ENCODE data around the gene BABAM1.
"Not testable (repeated sequence)": the region's sequence is repeated elsewhere in the genome, so short reads cannot be mapped to it uniquely, and the experiment has no call there.

The BABAM1 gene

DNA sequence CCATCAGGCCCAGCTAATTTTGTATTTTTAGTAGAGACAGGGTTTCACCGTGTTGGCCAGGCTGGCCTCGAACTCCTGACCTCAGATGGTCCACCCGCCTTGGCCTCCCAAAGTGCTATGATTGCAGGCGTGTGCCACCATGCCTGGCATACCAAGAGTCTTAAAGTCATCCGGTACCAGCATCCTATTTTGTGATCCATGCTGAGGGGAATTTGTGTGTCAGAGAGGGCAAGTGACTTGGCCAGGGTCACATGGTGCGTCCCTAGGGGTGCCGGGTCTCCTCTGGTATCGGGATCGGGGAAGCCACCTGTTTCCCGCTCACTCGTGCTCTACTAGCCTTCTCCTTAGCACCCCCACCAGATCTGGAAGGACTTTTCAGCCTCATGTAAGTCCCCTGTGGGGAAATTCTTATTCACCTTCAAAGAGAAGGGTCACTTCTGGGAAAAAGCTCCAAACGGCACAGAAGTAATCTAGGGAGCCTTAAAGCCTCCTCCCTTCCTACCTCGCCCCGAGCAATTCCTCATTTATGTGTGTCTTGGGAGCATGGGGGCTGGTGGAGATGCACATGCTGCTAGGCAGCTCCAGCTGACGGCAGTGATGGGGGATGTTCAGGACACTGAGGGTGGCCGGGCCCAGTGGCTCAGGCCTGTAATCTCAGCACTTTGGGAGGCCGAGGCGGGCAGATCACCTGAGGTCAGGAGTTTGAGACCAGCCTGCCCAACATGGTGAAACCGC lies 8.4 kb downstream of the BABAM1 start:
- DNase-seq = no peak

DNA sequence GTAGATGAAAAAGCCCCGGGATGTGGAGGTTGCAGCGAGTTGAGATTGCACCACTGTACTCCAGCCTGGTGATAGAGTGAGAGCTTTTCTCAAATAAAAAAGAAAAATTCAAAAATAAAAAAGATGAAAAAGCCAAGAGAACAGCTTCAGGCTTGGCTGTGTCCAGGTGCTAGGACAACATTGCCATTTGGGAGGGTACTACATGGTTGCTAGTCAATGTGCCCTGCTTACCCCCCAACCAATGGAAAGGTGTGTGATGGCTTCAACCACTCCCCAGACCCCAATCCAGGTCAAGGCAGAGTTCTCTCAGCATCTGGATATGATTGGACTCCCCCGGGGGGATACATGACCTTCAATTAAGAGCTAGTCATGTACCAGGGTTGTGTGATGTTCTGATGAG lies 12.2 kb downstream of the BABAM1 start:
- no peak for DNase-seq

DNA sequence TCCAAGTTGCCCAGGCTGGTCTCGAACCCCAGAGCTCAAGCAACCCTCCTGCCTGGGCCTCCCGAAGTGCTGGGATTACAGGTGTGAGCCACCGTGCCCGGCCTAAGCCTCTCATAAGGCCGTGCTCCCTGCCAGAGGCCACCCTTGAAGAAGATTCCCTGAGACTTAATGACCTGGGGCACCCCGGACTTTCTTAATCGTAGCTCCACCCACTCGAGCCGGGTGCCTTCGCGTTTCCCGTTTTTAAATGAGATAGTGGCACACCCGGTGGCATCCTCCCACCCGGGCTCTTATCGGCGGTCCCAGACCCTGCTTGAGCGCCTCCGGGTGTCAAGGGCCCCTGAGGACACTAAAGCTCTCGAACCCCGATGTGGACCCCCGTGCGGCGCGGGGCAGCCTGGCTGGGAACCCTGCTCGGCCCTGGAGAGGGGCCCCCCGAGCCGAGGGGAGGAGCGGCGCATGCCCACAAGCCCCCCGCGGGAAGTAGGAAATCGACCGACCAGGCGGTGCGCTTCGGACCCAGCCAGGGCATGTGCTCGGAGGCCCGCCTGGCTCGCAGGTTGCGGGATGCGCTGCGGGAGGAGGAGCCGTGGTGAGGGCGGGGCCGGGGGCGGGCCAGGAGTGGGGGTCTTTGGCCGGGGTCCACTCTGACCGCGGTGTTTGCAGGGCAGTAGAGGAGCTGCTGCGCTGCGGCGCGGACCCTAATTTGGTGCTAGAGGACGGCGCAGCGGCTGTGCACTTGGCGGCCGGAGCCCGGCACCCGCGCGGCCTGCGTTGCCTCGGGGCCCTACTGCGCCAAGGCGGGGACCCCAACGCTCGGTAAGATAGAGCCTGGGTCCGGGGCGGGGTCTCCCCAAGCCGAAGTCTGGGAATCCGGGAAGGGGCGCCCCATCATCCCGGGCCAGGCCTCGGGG lies 14.4 kb downstream of the BABAM1 start, which contains the start of gene ANKLE1:
Gene ANKLE1, plus strand, starts transcription at position 511 of the 914 bp plus-strand sequence. Its CDS starts 20 bp downstream, at position 531.
- peak; percentile 17 for DNase-seq

DNA sequence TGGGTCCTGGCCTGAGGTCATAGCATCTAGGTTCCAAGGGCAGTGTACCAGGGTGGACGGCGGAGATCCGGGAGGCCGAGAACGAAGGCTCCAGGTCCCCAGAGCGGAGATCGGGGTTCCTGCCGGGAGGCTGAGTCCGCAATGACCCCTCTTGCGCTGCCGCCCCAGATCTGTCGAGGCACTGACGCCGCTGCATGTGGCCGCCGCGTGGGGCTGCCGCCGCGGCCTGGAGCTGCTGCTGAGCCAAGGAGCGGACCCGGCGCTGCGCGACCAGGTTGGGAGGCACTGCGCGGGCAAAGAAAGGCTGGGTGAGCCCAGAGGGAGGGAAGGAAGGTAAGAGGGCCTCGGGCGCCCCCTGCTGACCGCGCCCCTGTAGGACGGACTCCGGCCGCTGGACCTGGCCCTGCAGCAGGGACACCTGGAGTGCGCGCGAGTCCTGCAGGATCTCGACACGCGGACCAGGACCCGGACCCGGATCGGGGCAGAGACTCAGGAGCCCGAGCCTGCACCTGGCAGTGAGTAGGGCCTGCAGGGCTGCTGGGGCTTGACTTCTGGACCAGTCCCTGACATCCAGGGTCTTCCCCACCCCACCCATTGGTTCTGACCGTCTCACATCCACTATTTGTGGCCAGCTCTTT lies 15.4 kb downstream of the BABAM1 start:
- DNase-seq = peak; percentile 70

DNA sequence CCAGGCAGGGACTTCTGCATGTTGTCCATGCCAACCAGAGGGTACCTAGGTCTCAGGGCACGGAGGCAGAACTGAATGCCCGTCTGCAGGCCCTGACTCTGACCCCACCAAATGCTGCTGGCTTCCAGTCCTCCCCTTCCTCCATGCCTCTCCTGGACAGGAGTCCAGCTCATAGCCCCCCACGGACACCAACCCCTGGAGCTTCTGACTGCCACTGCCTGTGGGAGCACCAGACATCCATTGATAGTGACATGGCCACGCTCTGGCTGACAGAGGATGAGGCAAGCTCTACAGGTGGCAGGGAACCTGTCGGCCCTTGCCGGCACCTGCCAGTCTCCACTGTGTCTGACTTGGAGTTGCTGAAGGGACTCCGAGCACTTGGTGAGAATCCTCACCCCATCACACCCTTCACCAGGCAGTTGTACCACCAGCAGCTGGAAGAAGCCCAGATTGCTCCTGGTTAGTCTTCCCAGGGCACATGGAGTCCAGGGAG lies 16.3 kb downstream of the BABAM1 start:
- no peak for DNase-seq

DNA sequence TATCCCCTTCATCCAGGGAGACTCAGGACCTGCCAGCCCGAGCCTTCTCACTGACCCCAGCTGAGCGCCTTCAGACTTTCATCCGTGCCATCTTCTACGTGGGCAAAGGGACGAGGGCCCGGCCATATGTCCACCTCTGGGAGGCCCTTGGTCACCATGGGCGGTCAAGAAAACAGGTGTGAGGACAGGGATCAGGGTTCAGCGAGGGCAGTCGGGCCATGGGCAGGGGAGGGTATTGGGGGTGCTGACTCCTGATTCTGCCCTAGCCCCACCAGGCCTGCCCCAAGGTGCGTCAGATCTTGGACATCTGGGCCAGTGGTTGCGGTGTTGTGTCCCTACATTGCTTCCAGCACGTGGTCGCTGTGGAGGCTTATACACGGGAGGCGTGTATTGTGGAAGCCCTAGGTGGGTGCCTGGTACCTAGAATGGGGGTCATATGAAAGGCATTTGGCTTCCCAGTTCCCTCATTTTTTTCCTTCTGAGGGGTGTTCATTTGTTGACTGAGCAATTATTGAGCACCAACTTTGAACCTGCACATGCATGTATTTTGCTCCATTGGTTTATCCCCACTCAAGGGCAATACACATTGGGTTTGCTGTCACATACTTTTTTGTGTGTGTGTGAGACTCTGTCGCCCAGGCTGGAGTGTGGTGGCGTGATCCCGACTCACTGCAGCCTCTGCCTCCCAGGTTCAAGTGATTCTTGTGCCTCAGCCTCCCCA lies 18.3 kb downstream of the BABAM1 start:
- DNase-seq = no peak

DNA sequence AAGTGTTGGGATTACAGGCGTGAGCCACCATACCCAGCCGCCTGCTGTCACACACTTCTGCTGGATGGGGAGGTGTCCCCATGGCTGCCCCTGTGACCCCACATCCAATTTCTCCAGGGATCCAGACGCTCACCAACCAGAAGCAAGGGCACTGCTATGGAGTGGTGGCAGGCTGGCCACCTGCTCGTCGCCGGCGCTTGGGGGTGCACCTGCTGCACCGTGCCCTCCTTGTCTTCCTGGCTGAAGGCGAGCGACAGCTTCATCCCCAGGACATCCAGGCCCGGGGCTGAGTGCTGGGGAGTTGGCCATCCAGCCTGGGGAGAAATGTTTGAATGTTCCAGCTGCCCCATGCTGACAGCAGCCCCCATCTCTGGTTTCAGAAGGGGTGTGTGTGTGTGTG lies 19.0 kb downstream of the BABAM1 start:
- DNase-seq = no peak

DNA sequence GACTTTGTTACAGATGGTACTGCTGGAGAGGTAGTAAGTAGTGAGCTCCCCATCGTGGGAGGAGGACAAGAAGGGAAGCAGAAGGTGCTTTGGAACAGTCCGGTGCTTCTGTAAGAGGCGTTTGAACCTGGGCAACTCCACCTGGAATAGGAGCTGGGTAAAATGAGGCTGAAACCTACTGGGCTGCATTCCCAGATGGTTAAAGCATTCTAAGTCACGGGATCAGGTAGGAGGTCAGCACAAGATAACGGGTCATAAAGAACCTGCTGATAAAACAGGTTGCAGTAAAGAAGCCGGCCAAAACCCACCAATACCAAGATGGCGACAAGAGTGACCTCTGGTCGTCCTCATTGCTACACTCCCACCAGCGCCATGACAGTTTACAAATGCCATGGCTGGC lies 19.5 kb downstream of the BABAM1 start:
- no peak for DNase-seq

DNA sequence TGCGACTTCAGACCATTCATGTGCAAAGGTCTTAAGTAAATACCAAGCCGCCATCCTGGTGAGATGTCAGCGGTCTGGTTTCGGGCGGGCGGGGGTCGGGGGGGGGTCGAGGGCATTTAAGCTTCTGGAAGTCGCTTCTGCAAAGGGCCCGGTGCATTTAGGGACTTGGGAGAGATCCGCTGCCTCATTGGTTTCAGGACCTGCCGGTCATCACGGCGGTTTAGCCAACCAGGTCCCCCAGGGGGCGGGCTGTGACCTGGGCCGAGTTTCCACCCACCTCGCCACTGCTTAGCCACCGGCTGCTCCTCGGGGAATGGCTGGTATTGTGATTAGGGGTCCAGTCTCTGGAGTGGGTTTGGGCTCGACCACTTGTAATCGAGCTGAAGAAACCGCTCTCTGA lies 22.2 kb downstream of the BABAM1 start:
- peak; percentile 83 for DNase-seq

DNA sequence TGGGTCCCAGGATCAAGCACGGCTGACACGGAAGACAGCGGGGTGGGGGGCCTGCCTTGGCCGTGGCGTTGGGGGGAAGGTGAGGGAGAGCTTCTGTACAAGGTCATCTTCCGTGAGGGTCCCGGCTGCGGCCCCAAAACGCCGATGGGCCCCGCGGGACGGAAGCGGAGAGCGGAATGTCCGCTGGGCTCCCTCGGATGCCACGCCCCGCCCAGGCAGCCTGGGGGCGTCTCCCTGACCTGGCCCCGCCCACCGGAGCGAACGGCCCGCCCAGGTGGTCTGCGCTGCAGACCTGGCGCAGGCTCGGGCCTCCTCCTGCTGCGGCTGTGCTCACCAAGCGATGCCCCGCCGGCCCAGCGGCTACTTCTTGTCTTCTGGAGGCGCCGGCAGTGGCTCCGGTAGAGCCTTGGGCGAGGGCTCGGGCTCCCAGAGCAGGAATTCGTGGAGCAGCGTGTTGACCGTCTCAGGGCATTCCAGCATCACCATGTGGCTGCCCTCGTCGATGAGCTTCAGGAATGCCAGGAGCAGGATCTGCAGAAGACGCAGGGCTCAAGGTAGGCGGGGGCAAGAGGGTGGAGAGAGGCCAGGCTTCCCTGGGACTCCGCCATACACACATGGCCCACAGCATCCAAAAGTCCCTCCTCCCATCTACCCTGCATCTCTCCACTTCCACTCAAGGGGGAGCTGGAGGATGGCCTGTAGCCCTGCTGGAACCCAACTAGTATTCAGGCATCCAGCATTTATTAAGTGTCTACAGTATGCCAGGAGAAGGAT lies 25.2 kb downstream of the BABAM1 start:
- DNase-seq = peak; percentile 86

DNA sequence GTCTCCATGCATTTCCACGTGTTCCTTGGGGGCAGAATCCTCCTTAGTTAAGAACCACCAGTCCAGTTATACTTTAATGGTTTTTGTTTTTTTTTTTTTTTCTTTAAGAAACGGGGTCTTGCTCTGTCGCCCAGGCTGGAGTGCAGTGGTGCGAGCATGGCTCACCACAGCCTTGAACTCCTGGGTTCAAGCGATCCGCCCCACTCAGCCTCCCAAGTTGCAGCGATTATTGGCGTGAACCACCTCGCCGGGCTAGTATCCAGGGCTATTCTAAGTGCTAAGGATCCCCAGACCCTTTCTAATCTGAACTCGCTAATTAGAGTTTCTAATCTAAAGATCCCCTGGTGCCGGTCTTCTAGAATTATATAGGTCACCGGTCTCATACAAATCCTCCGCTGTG lies 26.4 kb downstream of the BABAM1 start:
- no peak for DNase-seq

DNA sequence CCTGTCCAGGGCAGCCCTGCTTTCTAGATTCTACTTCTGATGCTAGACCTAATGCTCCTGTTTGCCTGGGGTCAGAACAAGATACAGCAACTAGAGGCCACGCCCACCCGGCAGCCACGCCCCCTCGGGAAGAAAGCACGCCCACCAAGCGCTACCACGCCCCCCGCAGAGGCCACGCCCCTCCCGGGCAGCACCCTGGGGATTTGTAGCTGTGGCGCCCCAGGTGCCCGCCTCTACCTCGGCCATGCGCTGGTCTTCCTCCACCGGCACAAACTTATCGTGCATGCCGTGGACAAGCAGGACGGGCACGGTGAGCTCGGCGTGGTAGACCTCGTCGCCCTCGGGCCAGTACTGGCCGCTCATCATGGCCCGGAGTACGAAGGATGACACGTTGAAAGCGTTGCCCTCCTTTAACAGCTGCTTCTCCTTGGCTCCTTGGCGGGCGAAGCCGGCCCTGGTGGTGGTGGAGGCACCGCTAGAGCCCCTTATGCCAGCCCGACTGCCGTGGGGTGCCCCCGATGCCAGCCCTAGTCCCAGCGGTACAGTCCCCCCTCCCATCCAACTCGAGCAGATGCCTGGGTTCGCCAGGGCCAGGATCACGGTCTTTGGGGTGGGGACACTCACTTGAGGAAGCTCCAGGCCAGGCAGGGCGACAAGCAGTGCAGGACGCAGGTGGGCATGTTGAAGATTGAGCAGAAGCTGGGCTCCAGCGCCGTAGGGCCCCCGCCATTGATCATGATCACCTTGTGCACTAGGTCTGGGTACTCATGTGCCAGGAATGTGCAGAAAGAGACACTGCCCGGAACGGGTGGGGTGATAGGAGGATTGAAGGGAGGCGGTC lies 27.0 kb downstream of the BABAM1 start:
- no peak for DNase-seq

DNA sequence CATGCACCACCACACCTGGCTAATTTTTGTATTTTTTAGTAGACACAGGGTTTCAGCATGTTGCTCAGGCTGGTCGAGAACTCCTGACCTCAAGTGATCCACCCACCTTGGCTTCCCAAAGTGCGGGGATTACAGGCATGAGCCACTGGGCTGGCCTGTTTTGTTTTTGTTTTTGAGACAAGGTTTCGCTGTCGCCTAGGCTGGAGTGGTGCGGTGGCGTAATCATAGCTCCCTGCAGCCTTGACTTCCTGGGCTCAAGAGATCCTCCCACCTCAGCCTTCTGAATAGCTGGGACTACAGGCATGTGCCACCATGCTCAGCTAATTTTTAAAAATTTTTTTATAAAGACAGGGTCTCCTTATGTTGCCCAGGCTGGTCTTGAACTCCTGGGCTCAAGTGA lies 28.3 kb downstream of the BABAM1 start:
- DNase-seq = not testable (repeated sequence)

DNA sequence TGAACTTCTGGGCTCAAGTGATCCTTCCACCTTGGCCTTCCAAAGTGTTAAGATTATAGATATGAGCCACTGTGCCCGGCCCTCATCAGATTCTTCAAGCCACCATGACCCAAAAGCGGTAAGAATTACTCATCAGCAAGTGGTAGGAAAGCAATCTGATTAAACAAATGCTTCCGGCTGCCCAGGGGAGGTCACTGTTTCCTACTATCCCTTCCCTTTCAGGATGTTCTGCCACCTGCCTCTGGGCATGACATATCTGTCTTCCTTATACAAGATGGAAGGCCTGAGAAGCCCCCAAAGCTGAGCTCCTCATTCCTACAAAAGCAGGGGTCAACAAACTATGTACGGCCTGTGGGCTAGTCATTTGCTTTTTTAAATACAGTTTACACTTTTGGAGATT lies 29.0 kb downstream of the BABAM1 start:
- DNase-seq = no peak

DNA sequence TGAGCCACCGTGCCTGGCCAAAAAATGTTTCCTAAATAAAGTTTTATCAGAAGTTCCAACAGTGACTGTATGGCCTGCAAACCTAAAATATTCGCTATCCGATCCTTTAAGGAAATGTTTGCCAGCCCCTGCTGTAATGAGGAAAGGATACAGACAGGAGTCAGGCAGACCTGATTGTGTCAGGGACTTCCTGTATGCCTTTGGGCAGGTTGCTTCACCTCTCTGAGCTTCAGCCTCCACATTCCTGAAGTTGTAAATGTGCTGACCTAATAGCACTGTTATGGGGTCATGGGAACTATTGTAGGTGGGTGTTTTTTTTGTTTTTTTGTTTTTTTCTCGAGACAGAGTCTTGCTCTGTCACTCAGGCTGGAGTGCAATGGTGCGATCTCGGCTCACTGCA lies 29.7 kb downstream of the BABAM1 start:
- no peak for DNase-seq

DNA sequence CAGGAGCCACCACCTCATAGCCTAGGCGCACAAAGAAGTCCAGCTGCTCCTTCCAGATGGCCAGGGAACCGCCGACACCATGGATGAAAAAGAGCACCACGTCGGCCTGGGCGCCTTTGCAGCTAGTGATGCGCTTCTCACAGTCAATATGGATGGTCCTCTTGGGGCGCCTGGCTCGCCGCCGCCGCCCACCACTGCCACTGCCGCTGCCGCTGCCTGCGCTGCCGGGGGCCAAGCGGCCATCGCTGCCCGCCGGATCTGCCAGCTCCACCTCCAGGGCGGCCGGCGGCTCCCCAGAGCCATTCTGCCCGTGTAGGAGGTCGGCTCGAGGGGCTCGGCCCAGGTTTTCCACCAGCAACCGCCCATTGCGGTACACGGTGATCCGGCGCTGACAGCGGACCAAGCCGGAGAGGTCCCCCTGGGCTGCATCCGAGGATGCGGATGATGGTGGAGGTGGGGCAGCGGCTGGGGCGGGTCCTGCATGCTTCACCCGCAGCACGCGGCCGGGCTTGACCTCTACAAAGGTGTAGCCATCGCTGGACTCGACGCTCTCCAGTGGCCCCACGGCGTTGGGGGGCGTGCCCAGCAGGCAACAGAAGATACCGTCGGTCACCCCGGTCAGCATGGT lies 33.9 kb downstream of the BABAM1 start:
- DNase-seq = no peak

DNA sequence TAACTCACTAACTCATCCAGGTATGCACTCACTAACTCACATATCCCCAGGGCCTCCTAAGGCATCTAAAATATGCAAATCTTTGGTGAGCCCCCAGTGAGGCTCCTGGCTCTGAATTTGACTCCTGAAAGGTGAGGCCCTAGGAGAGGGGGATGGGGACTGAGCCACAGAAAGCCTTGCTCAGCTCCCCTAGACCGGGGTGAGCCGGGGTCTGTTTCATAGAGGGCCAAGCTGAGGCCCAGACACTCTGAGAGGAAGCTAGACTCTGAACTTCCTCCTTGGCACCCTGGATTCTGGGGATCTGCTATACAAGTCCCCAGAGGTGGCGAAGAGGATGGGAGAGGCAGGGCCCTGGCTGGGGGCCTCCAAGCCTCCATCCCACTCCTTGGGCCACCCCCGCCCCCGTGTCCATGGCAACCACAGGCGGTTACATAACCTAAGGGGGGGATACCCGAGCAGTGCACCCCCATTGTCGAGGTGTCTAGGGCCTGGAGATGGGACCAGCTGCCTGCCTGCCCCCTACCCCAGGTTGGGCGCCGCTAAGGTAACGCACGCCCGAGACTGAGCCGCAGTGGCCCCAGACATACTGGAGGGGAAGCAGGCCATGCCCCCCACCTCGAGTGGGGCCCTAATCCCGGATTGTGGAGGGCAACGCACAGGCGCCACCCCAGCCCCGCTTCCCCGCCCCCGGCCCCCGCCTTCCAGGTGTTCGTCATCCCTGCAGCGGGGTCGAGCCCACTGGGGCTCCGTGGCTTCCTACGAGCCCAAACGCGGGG lies 35.3 kb downstream of the BABAM1 start:
- no peak for DNase-seq

DNA sequence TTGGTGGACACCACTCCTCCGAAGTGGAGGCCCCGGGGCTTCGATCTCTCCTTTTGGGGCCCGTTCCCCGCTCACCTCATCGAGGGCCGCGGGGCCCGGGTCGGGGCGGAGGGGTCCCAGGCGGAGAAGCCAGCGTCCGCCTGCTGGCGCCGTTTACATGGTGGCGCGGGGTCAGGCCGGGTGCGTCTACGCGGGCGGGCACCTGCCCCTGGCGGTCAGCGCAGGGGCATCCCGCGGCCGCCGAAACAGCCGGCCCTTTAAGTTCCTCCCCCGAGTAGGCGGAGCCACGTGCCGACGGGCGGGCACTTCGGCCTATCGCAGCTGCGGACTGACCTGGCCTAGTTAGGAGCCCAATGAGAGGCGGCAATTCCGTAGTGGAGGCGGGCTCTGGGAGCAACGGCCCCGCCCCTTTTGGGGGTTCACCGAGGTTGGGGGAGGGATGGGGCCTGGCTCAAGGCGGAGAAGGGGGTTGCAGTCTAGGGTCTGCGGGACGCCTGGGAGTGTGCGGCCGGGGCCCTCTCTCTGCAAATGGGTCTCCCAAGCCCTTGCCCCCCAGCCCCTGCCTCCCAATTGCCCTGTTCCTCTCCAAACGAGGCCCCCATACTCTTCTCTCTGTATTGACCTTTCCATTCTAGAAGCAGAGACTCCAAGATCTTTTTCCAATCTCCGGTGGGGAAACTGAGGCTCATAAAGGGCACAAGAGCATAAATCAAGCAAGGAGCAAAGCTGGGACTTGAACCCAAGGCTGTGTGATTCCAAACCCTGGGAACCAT lies 36.1 kb downstream of the BABAM1 start, which contains the start of gene ABHD8:
Gene ABHD8, minus strand, starts transcription at position 259 of the 773 bp plus-strand sequence. CDS start 1,809 bp downstream, outside the sequence.
- peak; percentile 94 for DNase-seq

Measured in fibroblast of skin of abdomen (primary cell).